ENCODE measurements around the gene SYF2.

GRCh38 chr1:25193229-25193628 is 39.1 kb downstream of the SYF2 start:
- TF ChIP-seq, protein P1, sequence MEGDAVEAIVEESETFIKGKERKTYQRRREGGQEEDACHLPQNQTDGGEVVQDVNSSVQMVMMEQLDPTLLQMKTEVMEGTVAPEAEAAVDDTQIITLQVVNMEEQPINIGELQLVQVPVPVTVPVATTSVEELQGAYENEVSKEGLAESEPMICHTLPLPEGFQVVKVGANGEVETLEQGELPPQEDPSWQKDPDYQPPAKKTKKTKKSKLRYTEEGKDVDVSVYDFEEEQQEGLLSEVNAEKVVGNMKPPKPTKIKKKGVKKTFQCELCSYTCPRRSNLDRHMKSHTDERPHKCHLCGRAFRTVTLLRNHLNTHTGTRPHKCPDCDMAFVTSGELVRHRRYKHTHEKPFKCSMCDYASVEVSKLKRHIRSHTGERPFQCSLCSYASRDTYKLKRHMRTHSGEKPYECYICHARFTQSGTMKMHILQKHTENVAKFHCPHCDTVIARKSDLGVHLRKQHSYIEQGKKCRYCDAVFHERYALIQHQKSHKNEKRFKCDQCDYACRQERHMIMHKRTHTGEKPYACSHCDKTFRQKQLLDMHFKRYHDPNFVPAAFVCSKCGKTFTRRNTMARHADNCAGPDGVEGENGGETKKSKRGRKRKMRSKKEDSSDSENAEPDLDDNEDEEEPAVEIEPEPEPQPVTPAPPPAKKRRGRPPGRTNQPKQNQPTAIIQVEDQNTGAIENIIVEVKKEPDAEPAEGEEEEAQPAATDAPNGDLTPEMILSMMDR (conservative IDR thresholded peaks at IDR 0.05; ENCODE audit: low read depth, low read length) = no peak
- TF ChIP-seq USF2 (IDR thresholded peaks at IDR 0.05; ENCODE audit: low read depth, low read length) (no peak), RFX5 (IDR thresholded peaks at IDR 0.05; ENCODE audit: low read depth, low read length) (no peak), CEBPB (IDR thresholded peaks at IDR 0.05; ENCODE audit: low read depth, low read length) (no peak)
